Activated CD8-positive, alpha-beta T cell treated with anti-CD3 and anti-CD28 coated beads for 36 hours (primary cell): ENCODE data around the gene KPTN. TPM values are rescaled to one million over a fixed set of nuclear protein-coding genes. Genes with fewer than 3 reads are reported as not detected.

Experiments
- ATAC-seq: fragments of 200-7000 bp; cut with Tn5 transposase; one replicate; pipeline ENCODE4 v1.10.0; 2021; ENCODE audit warnings: mild to moderate bottlenecking, moderate library complexity
- CTCF ChIA-PET: fragments of 350-600 bp; sonication (Branson Sonifier 250); formaldehyde crosslinking; loops from one replicate; lab custom pipeline; 2021; ENCODE audit warnings: antibody characterized with exemption; lab: Charles Lee
- POLR2A ChIA-PET: fragments of 350-600 bp; sonication (Branson Sonifier 250); formaldehyde crosslinking; loops from one replicate; lab custom pipeline; 2021; ENCODE audit warnings: antibody characterized with exemption; lab: Charles Lee
- DNase-seq: peaks from one replicate; pipeline ENCODE4 v3.0.0-alpha.2; 2020
- H3K27ac Mint-ChIP-seq: one replicate; pipeline ENCODE4 v1.8.0; 2021; ENCODE audit warnings: mild to moderate bottlenecking, mixed read lengths
- H3K27me3 Mint-ChIP-seq: one replicate; pipeline ENCODE4 v1.8.0; 2021; ENCODE audit warnings: mixed read lengths
- H3K36me3 Mint-ChIP-seq: one replicate; pipeline ENCODE4 v1.8.0; 2021; ENCODE audit warnings: low read depth, mixed read lengths
- H3K4me1 Mint-ChIP-seq: one replicate; pipeline ENCODE4 v1.8.0; 2021; ENCODE audit warnings: low read depth, mixed read lengths
- H3K4me3 Mint-ChIP-seq: one replicate; pipeline ENCODE4 v1.8.0; 2021; ENCODE audit warnings: mild to moderate bottlenecking, moderate library complexity, mixed read lengths
- H3K9me3 Mint-ChIP-seq: one replicate; pipeline ENCODE4 v1.8.0; 2021; ENCODE audit warnings: mixed read lengths
- intact Hi-C: fragments of 100-400 bp; cut with micrococcal nuclease; formaldehyde crosslinking; loops from one replicate; pipeline ENCODE4 v1.10.0; 2022
- total RNA-seq, 2 experiments: library from RNA; stranded (reverse); gene quantifications; one replicate each; pipeline ENCODE4 v1.2.3, GENCODE V29; 2021
- TF ChIP-seq, protein P1 (sequence below): fragments of 200-600 bp; IDR thresholded peaks from one replicate; pipeline ENCODE4 v1.8.0; 2022; ENCODE audit warnings: antibody characterized with exemption, mild to moderate bottlenecking

The KPTN gene
- total RNA-seq, 2 experiments from 2014 or later = 10.4 to 11.0 TPM

DNA sequence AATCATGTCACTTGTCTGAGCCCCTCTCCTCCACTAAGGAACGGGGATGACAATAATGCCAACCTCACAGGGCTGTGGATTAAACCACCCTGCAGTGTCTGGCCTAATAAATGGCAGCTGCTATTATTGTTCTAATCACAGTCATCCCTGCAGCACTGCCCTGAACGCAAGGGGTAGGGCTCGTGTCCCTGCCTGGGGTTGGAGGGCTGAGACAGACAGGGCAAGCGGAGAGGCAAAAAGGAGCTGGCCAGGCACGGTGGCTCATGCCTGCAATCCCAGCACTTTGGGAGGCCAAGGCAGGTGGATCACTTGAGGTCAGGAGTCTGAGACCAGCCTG lies 10.2 kb upstream of the KPTN start:
- DNase-seq (no peak), ATAC-seq (no peak)
- TF ChIP-seq, protein P1, sequence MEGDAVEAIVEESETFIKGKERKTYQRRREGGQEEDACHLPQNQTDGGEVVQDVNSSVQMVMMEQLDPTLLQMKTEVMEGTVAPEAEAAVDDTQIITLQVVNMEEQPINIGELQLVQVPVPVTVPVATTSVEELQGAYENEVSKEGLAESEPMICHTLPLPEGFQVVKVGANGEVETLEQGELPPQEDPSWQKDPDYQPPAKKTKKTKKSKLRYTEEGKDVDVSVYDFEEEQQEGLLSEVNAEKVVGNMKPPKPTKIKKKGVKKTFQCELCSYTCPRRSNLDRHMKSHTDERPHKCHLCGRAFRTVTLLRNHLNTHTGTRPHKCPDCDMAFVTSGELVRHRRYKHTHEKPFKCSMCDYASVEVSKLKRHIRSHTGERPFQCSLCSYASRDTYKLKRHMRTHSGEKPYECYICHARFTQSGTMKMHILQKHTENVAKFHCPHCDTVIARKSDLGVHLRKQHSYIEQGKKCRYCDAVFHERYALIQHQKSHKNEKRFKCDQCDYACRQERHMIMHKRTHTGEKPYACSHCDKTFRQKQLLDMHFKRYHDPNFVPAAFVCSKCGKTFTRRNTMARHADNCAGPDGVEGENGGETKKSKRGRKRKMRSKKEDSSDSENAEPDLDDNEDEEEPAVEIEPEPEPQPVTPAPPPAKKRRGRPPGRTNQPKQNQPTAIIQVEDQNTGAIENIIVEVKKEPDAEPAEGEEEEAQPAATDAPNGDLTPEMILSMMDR = no peak
- no peaks in the 10 kb centered on the region for H3K9me3 Mint-ChIP-seq
- intact Hi-C loops = no loop called here
- no peaks in the 10 kb centered on the region for H3K36me3 Mint-ChIP-seq
- no peaks in the 10 kb centered on the region for H3K27me3 Mint-ChIP-seq
- CTCF ChIA-PET = interaction anchor here (1.3 kb wide), 1 partner anchor 21 kb away, joined by 4 read pairs; the partner anchor contains the start of gene NAPA
- H3K4me1 Mint-ChIP-seq = peaks cover 3% of the 10 kb centered on the region
- H3K4me3 Mint-ChIP-seq = no peak overlapping the region
- no peak overlapping the region for H3K27ac Mint-ChIP-seq
- POLR2A ChIA-PET = no interaction called here

DNA sequence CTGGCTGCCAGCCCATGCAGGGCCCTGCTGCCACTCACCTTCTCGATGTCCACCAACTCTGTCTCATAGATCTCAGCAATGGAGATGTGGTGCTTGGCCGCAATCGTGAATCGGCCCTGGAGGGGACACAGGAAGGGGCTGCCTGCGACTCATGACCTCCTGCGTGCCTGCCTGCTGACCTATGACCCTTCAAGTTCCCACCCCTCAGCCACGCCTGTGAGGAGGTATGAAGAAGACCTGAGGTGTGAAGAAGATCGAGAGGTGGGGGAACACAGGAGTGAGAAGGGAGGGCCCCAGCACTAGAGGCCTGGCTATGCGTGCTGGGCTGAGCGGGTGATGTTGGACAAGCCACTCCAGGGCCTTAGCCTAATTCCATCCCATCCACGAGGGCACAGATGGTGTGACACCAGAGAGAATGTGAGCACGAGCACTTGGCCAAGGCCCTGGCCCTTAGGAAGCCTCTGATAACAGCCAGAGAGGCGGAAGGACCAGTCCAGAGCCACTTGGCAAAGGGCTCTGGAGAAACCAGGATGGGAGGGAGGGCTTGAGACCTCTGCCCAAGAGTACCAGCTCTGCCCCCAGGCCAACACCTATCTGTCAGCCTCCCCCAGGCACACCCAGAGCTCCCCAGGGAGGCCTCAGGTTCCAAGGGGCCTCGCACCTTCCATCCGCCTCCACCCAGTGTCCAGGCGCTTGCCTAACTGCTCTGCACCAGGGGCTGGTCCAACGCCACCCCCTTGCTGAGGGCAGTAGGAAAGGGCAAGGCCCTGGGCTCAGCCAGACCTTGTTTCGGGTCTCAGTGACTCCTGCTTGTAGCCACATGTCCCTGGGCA lies 9.6 kb upstream of the KPTN start:
- ChIA-PET POLR2A (no interaction called here), CTCF (interaction anchor here (1.3 kb wide), 1 partner anchor 22 kb away, joined by 4 read pairs; the partner anchor contains the start of gene NAPA)
- Mint-ChIP-seq H3K36me3 (no peaks in the 10 kb centered on the region), H3K4me3 (no peak overlapping the region), H3K27ac (no peak overlapping the region), H3K4me1 (peaks cover 3% of the 10 kb centered on the region), H3K9me3 (no peaks in the 10 kb centered on the region), H3K27me3 (no peaks in the 10 kb centered on the region)
- TF ChIP-seq, protein P1 = no peak
- DNase-seq = no peak
- intact Hi-C loops = no loop called here
- ATAC-seq = no peak

DNA sequence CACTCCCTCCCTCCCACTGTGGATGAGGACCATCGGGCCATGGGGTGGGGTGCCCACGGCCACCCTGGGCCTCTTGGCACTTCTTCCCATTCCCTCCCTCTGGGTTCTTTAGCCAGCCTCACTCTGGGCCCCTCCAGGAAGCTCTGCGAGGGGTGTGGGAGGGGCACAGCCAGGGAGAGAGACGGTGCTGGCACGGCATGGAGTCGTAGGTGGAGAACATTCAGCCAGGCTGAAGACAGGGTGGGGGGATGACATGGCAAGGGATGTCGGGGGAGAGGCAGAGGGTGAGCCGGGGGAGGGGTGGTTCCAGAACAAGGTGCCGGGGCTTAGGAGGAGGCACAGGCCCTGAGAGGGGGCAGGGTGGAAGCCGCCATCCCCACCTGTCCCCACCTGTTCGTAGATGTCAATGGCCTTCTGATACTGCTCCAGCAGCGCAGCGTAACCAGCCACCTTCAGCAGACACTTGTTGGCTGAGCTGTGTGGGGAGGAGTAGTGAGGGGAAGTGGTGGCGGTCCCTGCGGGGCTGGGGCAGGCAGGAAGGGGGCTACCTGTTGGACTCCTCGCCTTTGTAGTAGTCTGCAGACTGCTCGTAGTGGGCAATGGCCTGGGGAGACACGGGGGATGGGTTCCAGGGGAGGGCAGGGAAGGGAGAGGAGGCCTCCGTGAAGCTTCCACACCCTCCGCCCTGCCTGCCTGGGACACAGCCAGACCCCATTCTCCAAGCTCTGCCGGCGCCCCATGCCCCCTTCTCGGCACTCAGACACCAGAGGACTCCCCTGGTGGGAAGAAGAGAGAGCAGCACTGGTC lies 8.8 kb upstream of the KPTN start:
- no peaks in the 10 kb centered on the region for H3K27me3 Mint-ChIP-seq
- TF ChIP-seq, protein P1 = no peak
- H3K9me3 Mint-ChIP-seq = no peaks in the 10 kb centered on the region
- H3K4me3 Mint-ChIP-seq = no peak overlapping the region
- DNase-seq (no peak), ATAC-seq (no peak)
- intact Hi-C loops = no loop called here
- peaks cover 8% of the 10 kb centered on the region for H3K4me1 Mint-ChIP-seq
- ChIA-PET POLR2A (interaction anchor here (0.5 to 1.1 kb wide), 2 partner anchors 131 to 185 kb away, joined by 3 to 8 read pairs; no protein-coding TSS in a partner anchor), CTCF (no interaction called here)
- peak overlapping the region; percentile 20 for H3K27ac Mint-ChIP-seq
- H3K36me3 Mint-ChIP-seq = no peaks in the 10 kb centered on the region

DNA sequence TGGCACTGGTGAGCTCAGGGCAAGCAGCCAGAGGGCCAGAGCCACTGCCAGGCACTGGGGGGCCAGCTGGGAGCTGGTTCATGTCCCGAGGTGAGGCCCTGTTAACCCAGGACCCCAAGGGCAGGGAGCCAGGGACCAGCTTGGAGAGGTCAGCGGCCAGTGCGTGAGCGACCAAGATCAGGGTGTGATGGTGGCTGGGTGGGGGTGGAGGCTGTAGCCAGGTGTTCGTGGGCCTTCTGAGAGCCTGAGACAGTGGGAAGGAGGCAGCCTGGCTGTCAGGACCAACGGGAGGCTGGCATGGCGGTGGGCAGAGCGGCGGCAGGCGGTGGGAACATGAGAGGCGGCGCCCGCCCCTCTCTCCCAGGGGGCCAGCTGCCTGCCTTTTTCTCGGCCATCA lies 8.1 kb upstream of the KPTN start:
- Mint-ChIP-seq H3K27me3 (no peaks in the 10 kb centered on the region), H3K9me3 (no peaks in the 10 kb centered on the region), H3K4me1 (peaks cover 15% of the 10 kb centered on the region), H3K4me3 (no peak overlapping the region), H3K36me3 (peaks cover under 1% of the 10 kb centered on the region), H3K27ac (no peak overlapping the region)
- no peak for ATAC-seq
- intact Hi-C loops = no loop called here
- TF ChIP-seq, protein P1 = no peak
- ChIA-PET POLR2A (interaction anchor here (0.5 to 1.1 kb wide), 2 partner anchors 131 to 185 kb away, joined by 3 to 8 read pairs; no protein-coding TSS in a partner anchor), CTCF (no interaction called here)
- no peak for DNase-seq
